Measurements from ENCODE around the gene C8G. TPM values are rescaled to one million over a fixed set of nuclear protein-coding genes. Genes with fewer than 3 reads are reported as not detected.

The C8G gene
- polyA plus RNA-seq, 12 donors, result 0.27 to 1.2 (median 0.48) TPM; not detected in 4

- no peak for DNase-seq
Measured at GRCh38 chr9:136953771-136954269, 8.8 kb downstream of the C8G start.

- no peak for DNase-seq
Measured at GRCh38 chr9:136954270-136955083, 9.4 kb downstream of the C8G start.

GRCh38 chr9:136955202-136955942 is 10.3 kb downstream of the C8G start:
- no peak for DNase-seq

GRCh38 chr9:136955943-136956335 is 10.9 kb downstream of the C8G start:
- DNase-seq, result no peak

- DNase-seq, result no peak
Measured at GRCh38 chr9:136956604-136957003, 11.6 kb downstream of the C8G start.

- DNase-seq, result no peak
Measured at GRCh38 chr9:136957461-136957860, 12.4 kb downstream of the C8G start.

GRCh38 chr9:136957901-136958300 is 12.9 kb downstream of the C8G start:
- no peak for DNase-seq

GRCh38 chr9:136958473-136958872 is 13.4 kb downstream of the C8G start:
- no peak for DNase-seq

GRCh38 chr9:136958898-136959850 is 14.1 kb downstream of the C8G start:
- no peak for DNase-seq

- no peak for DNase-seq
Measured at GRCh38 chr9:136960212-136960937, 15.3 kb downstream of the C8G start.

GRCh38 chr9:136960938-136961275 is 15.9 kb downstream of the C8G start:
- no peak for DNase-seq

GRCh38 chr9:136961279-136962065 is 16.4 kb downstream of the C8G start:
- DNase-seq, result no peak

- DNase-seq, result no peak
Measured at GRCh38 chr9:136962163-136962562, 17.1 kb downstream of the C8G start.

GRCh38 chr9:136962701-136963248 is 17.7 kb downstream of the C8G start:
- no peak for DNase-seq

GRCh38 chr9:136963341-136963740 is 18.3 kb downstream of the C8G start:
- no peak for DNase-seq

GRCh38 chr9:136963751-136964150 is 18.7 kb downstream of the C8G start:
- no peak for DNase-seq

- DNase-seq, result no peak
Measured at GRCh38 chr9:136964171-136964689, 19.2 kb downstream of the C8G start.

- no peak for DNase-seq
Measured at GRCh38 chr9:136964833-136965422, 19.9 kb downstream of the C8G start.

- DNase-seq, result no peak
Measured at GRCh38 chr9:136965771-136966484, 20.9 kb downstream of the C8G start.
